ENCODE measurements around the gene SHB. TPM values are rescaled to one million over a fixed set of nuclear protein-coding genes. Genes with fewer than 3 reads are reported as not detected.
A peak's percentile ranks its signal among the peaks of the same experiment; 100 is the strongest.

The SHB gene
- total and polyA plus RNA-seq, 2 of the 13 experiments (the other 11 are each of a cell fraction or from before 2014, with no cell fraction given), result 19.4 to 20.7 TPM

DNA sequence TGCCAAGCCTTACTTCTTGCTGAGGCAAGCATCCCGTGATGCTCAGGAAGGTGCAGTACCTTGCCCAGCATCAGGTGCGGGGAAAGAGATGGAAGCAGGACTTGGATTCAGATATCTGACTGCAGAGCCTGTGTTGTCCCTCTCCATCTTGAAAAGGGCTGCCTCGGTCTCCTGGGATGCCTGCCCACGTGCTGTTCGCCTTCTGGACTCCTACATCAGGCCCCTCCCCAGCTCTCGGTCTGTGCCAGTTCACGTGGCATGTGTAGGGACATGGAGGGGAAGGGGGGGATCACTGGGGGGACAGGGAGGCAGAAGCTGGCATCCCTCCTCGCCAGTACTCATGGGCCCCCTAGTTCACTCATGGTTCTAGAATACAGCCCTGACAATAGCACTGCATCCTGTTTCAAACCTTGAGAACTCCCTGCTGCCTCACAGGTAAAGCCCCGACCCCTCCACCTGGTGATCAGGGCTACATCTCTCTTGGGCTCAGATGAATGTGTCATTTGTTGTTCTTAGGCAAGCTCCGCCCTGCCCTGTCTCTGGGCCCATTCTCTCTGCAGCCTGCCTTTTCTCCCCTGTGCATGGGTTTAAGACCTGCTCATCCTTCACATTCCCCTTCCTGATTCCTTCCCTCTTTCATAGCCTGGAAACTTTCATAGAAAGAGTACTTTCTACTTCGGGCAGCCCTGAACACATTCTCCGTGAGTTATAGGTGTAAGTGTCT, 126.2 kb downstream of the SHB start:
- in situ Hi-C loops (cut with HindIII; ENCODE audit: extremely low pct_ligation_motif_present, low pct_unique_long_range_greater_than_20kb), result no loop called here

DNA sequence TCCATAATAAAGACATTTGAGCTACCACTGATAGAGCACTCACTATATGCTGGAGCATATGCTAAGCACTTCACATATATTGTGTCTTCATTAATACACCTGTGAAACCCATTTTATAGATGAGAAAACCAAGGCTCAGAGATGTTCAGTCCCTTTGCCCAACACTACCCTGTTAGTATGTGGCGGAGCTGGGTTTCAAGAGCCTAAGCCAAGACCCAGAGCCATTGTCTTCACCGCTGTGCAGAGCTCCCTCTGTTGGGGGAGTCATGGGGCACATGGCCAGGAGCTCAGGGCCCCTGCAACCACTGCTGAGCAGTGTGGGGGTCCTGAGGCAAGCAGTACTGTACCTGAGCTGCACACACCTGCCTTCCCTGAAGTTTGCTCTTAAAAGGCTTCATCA, 127.8 kb downstream of the SHB start:
- POLR2A ChIA-PET, result interaction anchor here (1.3 kb wide), 1 partner anchor 106 kb away, joined by 3 read pairs; no protein-coding TSS in a partner anchor
- no peak for TF ChIP-seq DR1 (CRISPR knock-in tag; IDR thresholded peaks at IDR 0.05)
- peak; percentile 83 for TF ChIP-seq ZNF629 (CRISPR knock-in tag; conservative IDR thresholded peaks at IDR 0.05)
- TF ChIP-seq, protein P1, sequence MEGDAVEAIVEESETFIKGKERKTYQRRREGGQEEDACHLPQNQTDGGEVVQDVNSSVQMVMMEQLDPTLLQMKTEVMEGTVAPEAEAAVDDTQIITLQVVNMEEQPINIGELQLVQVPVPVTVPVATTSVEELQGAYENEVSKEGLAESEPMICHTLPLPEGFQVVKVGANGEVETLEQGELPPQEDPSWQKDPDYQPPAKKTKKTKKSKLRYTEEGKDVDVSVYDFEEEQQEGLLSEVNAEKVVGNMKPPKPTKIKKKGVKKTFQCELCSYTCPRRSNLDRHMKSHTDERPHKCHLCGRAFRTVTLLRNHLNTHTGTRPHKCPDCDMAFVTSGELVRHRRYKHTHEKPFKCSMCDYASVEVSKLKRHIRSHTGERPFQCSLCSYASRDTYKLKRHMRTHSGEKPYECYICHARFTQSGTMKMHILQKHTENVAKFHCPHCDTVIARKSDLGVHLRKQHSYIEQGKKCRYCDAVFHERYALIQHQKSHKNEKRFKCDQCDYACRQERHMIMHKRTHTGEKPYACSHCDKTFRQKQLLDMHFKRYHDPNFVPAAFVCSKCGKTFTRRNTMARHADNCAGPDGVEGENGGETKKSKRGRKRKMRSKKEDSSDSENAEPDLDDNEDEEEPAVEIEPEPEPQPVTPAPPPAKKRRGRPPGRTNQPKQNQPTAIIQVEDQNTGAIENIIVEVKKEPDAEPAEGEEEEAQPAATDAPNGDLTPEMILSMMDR (CRISPR knock-in tag; IDR thresholded peaks at IDR 0.05), result peak; percentile 24; the same call in 1 of the 2 replicates
- TF ChIP-seq, protein P2, sequence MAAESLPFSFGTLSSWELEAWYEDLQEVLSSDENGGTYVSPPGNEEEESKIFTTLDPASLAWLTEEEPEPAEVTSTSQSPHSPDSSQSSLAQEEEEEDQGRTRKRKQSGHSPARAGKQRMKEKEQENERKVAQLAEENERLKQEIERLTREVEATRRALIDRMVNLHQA (CRISPR knock-in tag; IDR thresholded peaks at IDR 0.05), result no peak
- TF ChIP-seq, protein P3, sequence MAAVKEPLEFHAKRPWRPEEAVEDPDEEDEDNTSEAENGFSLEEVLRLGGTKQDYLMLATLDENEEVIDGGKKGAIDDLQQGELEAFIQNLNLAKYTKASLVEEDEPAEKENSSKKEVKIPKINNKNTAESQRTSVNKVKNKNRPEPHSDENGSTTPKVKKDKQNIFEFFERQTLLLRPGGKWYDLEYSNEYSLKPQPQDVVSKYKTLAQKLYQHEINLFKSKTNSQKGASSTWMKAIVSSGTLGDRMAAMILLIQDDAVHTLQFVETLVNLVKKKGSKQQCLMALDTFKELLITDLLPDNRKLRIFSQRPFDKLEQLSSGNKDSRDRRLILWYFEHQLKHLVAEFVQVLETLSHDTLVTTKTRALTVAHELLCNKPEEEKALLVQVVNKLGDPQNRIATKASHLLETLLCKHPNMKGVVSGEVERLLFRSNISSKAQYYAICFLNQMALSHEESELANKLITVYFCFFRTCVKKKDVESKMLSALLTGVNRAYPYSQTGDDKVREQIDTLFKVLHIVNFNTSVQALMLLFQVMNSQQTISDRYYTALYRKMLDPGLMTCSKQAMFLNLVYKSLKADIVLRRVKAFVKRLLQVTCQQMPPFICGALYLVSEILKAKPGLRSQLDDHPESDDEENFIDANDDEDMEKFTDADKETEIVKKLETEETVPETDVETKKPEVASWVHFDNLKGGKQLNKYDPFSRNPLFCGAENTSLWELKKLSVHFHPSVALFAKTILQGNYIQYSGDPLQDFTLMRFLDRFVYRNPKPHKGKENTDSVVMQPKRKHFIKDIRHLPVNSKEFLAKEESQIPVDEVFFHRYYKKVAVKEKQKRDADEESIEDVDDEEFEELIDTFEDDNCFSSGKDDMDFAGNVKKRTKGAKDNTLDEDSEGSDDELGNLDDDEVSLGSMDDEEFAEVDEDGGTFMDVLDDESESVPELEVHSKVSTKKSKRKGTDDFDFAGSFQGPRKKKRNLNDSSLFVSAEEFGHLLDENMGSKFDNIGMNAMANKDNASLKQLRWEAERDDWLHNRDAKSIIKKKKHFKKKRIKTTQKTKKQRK (IDR thresholded peaks at IDR 0.05; ENCODE audit: low read length), result no peak

More for the DNA sequence above, 126.2 kb downstream of the SHB start:
- Histone ChIP-seq H3K4me1 (ENCODE audit: insufficient read depth, low read length) (peaks cover 32% of the 10 kb centered on the region), H2AFZ (ENCODE audit: low read length) (no peak overlapping the region), H3K27ac (ENCODE audit: extremely low read length, insufficient read depth, low read length) (no peak overlapping the region), H4K20me1 (ENCODE audit: insufficient read depth, low read length) (peaks cover 13% of the 10 kb centered on the region; the same call in 1 of the 2 replicates), H3K4me3 (replicated peaks in 1 of 3; ENCODE audit: insufficient read depth in 1 of 3, low read depth in 2 of 3, low read length in 3 of 3) (no peak overlapping the region), H3K36me3 (replicated peaks in 1 of 2; ENCODE audit: control insufficient read depth in 1 of 2, insufficient read depth in 2 of 2, low read length in 2 of 2) (peaks cover 53 to 100% of the 10 kb centered on the region in 2 experiments), H3K9me3 (ENCODE audit: low read length) (no peaks in the 10 kb centered on the region), H3K27me3 (ENCODE audit: control insufficient read depth in 1 of 2, insufficient read depth in 2 of 2, low read length in 2 of 2) (no peaks in the 10 kb centered on the region), H3K79me2 (ENCODE audit: insufficient read depth, low read length) (no peaks in the 10 kb centered on the region), H3K4me2 (ENCODE audit: low read depth, low read length) (no peak overlapping the region), H3K9ac (ENCODE audit: insufficient read depth, low read depth, low read length) (no peak overlapping the region)
- ChIA-PET POLR2A (no interaction called here), CTCF (ENCODE audit: low intra/inter-chr PET ratio, low total read pairs) (no interaction called here)
- WGBS (ENCODE audit: low lambda C conversion rate), result 95% methylated on average over 12 of the region's 12 CpGs
- FAIRE-seq (no peak), DNase-seq (ENCODE audit: low spot score) (no peak), ATAC-seq (no peak)
- TF ChIP-seq ZNF678 (CRISPR knock-in tag; IDR thresholded peaks at IDR 0.05), result no peak
- no peak for TF ChIP-seq ZNF569 (CRISPR knock-in tag; IDR thresholded peaks at IDR 0.05; ENCODE audit: borderline replicate concordance)
- TF ChIP-seq ARNT (IDR thresholded peaks at IDR 0.05), result no peak
- TF ChIP-seq, protein P4, sequence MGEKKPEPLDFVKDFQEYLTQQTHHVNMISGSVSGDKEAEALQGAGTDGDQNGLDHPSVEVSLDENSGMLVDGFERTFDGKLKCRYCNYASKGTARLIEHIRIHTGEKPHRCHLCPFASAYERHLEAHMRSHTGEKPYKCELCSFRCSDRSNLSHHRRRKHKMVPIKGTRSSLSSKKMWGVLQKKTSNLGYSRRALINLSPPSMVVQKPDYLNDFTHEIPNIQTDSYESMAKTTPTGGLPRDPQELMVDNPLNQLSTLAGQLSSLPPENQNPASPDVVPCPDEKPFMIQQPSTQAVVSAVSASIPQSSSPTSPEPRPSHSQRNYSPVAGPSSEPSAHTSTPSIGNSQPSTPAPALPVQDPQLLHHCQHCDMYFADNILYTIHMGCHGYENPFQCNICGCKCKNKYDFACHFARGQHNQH (CRISPR knock-in tag; IDR thresholded peaks at IDR 0.05), result no peak
- no peak for TF ChIP-seq ZNF891 (CRISPR knock-in tag; IDR thresholded peaks at IDR 0.05)
- no peak for TF ChIP-seq SYNCRIP (IDR thresholded peaks at IDR 0.05; ENCODE audit: insufficient read depth, low read depth, low read length)
- no peak for TF ChIP-seq ZNF83 (CRISPR knock-in tag; IDR thresholded peaks at IDR 0.05; ENCODE audit: borderline replicate concordance)
- no peak for TF ChIP-seq NFKB2 (CRISPR knock-in tag; IDR thresholded peaks at IDR 0.05; ENCODE audit: borderline replicate concordance)
- BruUV-seq (replicated peaks), result no TSS peak
- intact Hi-C loops (cut with micrococcal nuclease; ENCODE audit: unreplicated experiment), result no loop called here

More for the DNA sequence above, 127.8 kb downstream of the SHB start:
- Histone ChIP-seq H3K9me3 (ENCODE audit: low read length) (no peaks in the 10 kb centered on the region), H4K20me1 (ENCODE audit: insufficient read depth, low read length) (peaks cover 13% of the 10 kb centered on the region; the same call in 1 of the 2 replicates), H2AFZ (ENCODE audit: low read length) (no peak overlapping the region), H3K4me2 (ENCODE audit: low read depth, low read length) (no peak overlapping the region), H3K9ac (ENCODE audit: insufficient read depth, low read depth, low read length) (no peak overlapping the region), H3K4me3 (replicated peaks in 1 of 3; ENCODE audit: insufficient read depth in 1 of 3, low read depth in 2 of 3, low read length in 3 of 3) (no peak overlapping the region), H3K27me3 (ENCODE audit: control insufficient read depth in 1 of 2, insufficient read depth in 2 of 2, low read length in 2 of 2) (no peaks in the 10 kb centered on the region), H3K79me2 (ENCODE audit: insufficient read depth, low read length) (no peaks in the 10 kb centered on the region), H3K4me1 (ENCODE audit: insufficient read depth, low read length) (peaks cover 32% of the 10 kb centered on the region), H3K36me3 (replicated peaks in 1 of 2; ENCODE audit: control insufficient read depth in 1 of 2, insufficient read depth in 2 of 2, low read length in 2 of 2) (peaks cover 49 to 98% of the 10 kb centered on the region in 2 experiments), H3K27ac (ENCODE audit: extremely low read length, insufficient read depth, low read length) (no peak overlapping the region)
- ATAC-seq (peak; percentile 12; the same call in 2 of the 3 replicates), DNase-seq (ENCODE audit: low spot score) (no peak), FAIRE-seq (no peak)
- BruUV-seq (replicated peaks), result no TSS peak
- CTCF ChIA-PET (ENCODE audit: low intra/inter-chr PET ratio, low total read pairs), result no interaction called here
- WGBS (ENCODE audit: low lambda C conversion rate), result no CpG with 5 or more reads among the region's 2 CpGs
- intact Hi-C loops (cut with micrococcal nuclease; ENCODE audit: unreplicated experiment) (no loop called here), in situ Hi-C loops (cut with HindIII; ENCODE audit: extremely low pct_ligation_motif_present, low pct_unique_long_range_greater_than_20kb) (no loop called here)

All from HepG2 (cell line).